Measurements from ENCODE around the gene DNM1. TPM values are rescaled to one million over a fixed set of nuclear protein-coding genes. Genes with fewer than 3 reads are reported as not detected.

Gene DNM1
- total and polyA plus RNA-seq, 2 of the 8 experiments (the other 6 are each of a cell fraction or from before 2014, with no cell fraction given), result 34.3 to 62.7 TPM

DNA sequence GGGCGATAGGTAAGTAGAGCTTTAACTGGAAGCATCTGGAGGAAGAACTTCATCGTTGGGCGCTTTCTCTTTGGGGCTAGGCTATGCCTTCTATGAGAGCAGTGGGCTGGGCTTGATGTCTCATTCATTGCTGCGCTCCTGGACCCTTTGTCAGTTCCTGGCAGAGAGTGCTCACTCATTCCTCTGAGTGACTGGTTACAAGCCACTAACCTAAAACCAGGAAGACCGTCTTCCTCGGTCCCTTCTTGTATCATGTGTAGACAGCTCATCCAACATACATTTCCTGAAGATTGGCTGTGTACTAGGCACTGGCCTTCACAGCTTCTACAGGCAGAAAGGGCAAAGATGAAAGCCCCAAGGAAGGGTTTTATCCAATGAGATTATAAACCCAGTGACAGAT is 79.3 kb downstream of the DNM1 start (continued):
- TF ChIP-seq, protein P1, sequence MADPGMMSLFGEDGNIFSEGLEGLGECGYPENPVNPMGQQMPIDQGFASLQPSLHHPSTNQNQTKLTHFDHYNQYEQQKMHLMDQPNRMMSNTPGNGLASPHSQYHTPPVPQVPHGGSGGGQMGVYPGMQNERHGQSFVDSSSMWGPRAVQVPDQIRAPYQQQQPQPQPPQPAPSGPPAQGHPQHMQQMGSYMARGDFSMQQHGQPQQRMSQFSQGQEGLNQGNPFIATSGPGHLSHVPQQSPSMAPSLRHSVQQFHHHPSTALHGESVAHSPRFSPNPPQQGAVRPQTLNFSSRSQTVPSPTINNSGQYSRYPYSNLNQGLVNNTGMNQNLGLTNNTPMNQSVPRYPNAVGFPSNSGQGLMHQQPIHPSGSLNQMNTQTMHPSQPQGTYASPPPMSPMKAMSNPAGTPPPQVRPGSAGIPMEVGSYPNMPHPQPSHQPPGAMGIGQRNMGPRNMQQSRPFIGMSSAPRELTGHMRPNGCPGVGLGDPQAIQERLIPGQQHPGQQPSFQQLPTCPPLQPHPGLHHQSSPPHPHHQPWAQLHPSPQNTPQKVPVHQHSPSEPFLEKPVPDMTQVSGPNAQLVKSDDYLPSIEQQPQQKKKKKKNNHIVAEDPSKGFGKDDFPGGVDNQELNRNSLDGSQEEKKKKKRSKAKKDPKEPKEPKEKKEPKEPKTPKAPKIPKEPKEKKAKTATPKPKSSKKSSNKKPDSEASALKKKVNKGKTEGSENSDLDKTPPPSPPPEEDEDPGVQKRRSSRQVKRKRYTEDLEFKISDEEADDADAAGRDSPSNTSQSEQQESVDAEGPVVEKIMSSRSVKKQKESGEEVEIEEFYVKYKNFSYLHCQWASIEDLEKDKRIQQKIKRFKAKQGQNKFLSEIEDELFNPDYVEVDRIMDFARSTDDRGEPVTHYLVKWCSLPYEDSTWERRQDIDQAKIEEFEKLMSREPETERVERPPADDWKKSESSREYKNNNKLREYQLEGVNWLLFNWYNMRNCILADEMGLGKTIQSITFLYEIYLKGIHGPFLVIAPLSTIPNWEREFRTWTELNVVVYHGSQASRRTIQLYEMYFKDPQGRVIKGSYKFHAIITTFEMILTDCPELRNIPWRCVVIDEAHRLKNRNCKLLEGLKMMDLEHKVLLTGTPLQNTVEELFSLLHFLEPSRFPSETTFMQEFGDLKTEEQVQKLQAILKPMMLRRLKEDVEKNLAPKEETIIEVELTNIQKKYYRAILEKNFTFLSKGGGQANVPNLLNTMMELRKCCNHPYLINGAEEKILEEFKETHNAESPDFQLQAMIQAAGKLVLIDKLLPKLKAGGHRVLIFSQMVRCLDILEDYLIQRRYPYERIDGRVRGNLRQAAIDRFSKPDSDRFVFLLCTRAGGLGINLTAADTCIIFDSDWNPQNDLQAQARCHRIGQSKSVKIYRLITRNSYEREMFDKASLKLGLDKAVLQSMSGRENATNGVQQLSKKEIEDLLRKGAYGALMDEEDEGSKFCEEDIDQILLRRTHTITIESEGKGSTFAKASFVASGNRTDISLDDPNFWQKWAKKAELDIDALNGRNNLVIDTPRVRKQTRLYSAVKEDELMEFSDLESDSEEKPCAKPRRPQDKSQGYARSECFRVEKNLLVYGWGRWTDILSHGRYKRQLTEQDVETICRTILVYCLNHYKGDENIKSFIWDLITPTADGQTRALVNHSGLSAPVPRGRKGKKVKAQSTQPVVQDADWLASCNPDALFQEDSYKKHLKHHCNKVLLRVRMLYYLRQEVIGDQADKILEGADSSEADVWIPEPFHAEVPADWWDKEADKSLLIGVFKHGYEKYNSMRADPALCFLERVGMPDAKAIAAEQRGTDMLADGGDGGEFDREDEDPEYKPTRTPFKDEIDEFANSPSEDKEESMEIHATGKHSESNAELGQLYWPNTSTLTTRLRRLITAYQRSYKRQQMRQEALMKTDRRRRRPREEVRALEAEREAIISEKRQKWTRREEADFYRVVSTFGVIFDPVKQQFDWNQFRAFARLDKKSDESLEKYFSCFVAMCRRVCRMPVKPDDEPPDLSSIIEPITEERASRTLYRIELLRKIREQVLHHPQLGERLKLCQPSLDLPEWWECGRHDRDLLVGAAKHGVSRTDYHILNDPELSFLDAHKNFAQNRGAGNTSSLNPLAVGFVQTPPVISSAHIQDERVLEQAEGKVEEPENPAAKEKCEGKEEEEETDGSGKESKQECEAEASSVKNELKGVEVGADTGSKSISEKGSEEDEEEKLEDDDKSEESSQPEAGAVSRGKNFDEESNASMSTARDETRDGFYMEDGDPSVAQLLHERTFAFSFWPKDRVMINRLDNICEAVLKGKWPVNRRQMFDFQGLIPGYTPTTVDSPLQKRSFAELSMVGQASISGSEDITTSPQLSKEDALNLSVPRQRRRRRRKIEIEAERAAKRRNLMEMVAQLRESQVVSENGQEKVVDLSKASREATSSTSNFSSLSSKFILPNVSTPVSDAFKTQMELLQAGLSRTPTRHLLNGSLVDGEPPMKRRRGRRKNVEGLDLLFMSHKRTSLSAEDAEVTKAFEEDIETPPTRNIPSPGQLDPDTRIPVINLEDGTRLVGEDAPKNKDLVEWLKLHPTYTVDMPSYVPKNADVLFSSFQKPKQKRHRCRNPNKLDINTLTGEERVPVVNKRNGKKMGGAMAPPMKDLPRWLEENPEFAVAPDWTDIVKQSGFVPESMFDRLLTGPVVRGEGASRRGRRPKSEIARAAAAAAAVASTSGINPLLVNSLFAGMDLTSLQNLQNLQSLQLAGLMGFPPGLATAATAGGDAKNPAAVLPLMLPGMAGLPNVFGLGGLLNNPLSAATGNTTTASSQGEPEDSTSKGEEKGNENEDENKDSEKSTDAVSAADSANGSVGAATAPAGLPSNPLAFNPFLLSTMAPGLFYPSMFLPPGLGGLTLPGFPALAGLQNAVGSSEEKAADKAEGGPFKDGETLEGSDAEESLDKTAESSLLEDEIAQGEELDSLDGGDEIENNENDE (IDR thresholded peaks at IDR 0.05; ENCODE audit: insufficient replicate concordance, low read length), result no peak
- no peak for TF ChIP-seq BCL11A (IDR thresholded peaks at IDR 0.05; ENCODE audit: low read depth in 2 of 2, low read length in 2 of 2)
- no peak for TF ChIP-seq ZNF274 (IDR thresholded peaks at IDR 0.05; ENCODE audit: borderline replicate concordance, extremely low read depth, low read length)
- no peak for TF ChIP-seq SRF (IDR thresholded peaks at IDR 0.05; ENCODE audit: low read depth, low read length)
- no peak for TF ChIP-seq EGR1 (IDR thresholded peaks at IDR 0.05; ENCODE audit: borderline replicate concordance, low read depth, low read length)
- TF ChIP-seq ASH2L (IDR thresholded peaks at IDR 0.05; ENCODE audit: low read length), result no peak
- TF ChIP-seq SP2 (IDR thresholded peaks at IDR 0.05; ENCODE audit: low read length), result no peak
- no peak for TF ChIP-seq JUN (IDR thresholded peaks at IDR 0.05; ENCODE audit: low read depth, low read length)
